Endothelial cell (in vitro differentiated cells): ENCODE results near the gene FGF12. TPM values are rescaled to one million over a fixed set of nuclear protein-coding genes. Genes with fewer than 3 reads are reported as not detected.

Source experiments
- DNase-seq: peaks from one replicate; pipeline ENCODE4 v3.0.0; 2021; ENCODE audit warnings: low spot score
- H3K27ac Mint-ChIP-seq: one replicate; pipeline ENCODE4 v1.8.0; 2021; ENCODE audit warnings: mixed read lengths, inconsistent platforms; ENCODE audit not compliant: unreplicated experiment
- H3K27me3 Mint-ChIP-seq: one replicate; pipeline ENCODE4 v1.8.0; 2021; ENCODE audit warnings: mild to moderate bottlenecking, moderate library complexity, mixed read lengths, inconsistent platforms; ENCODE audit not compliant: unreplicated experiment
- H3K36me3 Mint-ChIP-seq: one replicate; pipeline ENCODE4 v1.8.0; 2021; ENCODE audit warnings: mild to moderate bottlenecking, low read depth, mixed read lengths, inconsistent platforms; ENCODE audit not compliant: unreplicated experiment
- H3K4me1 Mint-ChIP-seq: one replicate; pipeline ENCODE4 v1.8.0; 2021; ENCODE audit warnings: mild to moderate bottlenecking, mixed read lengths, inconsistent platforms; ENCODE audit not compliant: unreplicated experiment
- H3K4me3 Mint-ChIP-seq: one replicate; pipeline ENCODE4 v1.8.0; 2021; ENCODE audit warnings: mild to moderate bottlenecking, mixed read lengths, inconsistent platforms; ENCODE audit not compliant: unreplicated experiment
- H3K9me3 Mint-ChIP-seq: one replicate; pipeline ENCODE4 v1.8.0; 2021; ENCODE audit warnings: mixed read lengths, inconsistent platforms; ENCODE audit not compliant: unreplicated experiment
- CTCF ChIP-seq: fragments of 200-600 bp; sonication (generic); IDR thresholded peaks from one replicate; pipeline ENCODE4 v1.5.0; 2021; ENCODE audit warnings: antibody characterized with exemption; ENCODE audit not compliant: unreplicated experiment
- total RNA-seq: library from RNA; stranded (reverse); fragmentation: NEBNext Ultra II Directional; extraction: Animal tissue kit (Norgen Biotek cat#: 25700); gene quantifications from one replicate; pipeline ENCODE4 v1.2.1, GENCODE V29; 2021; ENCODE audit not compliant: unreplicated experiment

FGF12 gene
- total RNA-seq, 1 donor from 2014 or later: 19.1 TPM

- no peaks in the 10 kb centered on the region for H3K4me1 Mint-ChIP-seq
- H3K27me3 Mint-ChIP-seq: no peaks in the 10 kb centered on the region
- DNase-seq: no peak
- no peak for TF ChIP-seq CTCF
- H3K9me3 Mint-ChIP-seq: no peaks in the 10 kb centered on the region
- no peaks in the 10 kb centered on the region for H3K36me3 Mint-ChIP-seq
- H3K27ac Mint-ChIP-seq: no peak overlapping the region
- no peak overlapping the region for H3K4me3 Mint-ChIP-seq
Measured at GRCh38 chr3:192710366-192710765, 17.0 kb downstream of the FGF12 start.

GRCh38 chr3:192706272-192706671 lies 21.1 kb downstream of the FGF12 start:
- TF ChIP-seq CTCF: no peak
- Mint-ChIP-seq H3K4me3 (no peak overlapping the region), H3K27me3 (no peaks in the 10 kb centered on the region), H3K9me3 (no peaks in the 10 kb centered on the region), H3K4me1 (no peaks in the 10 kb centered on the region), H3K27ac (no peak overlapping the region), H3K36me3 (no peaks in the 10 kb centered on the region)
- no peak for DNase-seq

- Mint-ChIP-seq H3K9me3 (no peaks in the 10 kb centered on the region), H3K27me3 (no peaks in the 10 kb centered on the region), H3K27ac (no peak overlapping the region), H3K4me3 (no peak overlapping the region), H3K4me1 (no peaks in the 10 kb centered on the region), H3K36me3 (no peaks in the 10 kb centered on the region)
- no peak for TF ChIP-seq CTCF
- no peak for DNase-seq
Measured at GRCh38 chr3:192700885-192701284, 26.5 kb downstream of the FGF12 start.

- peaks cover 1% of the 10 kb centered on the region for H3K27me3 Mint-ChIP-seq
Measured at GRCh38 chr3:192696943-192697587, 30.3 kb downstream of the FGF12 start.

More at GRCh38 chr3:192696943-192697587, 30.3 kb downstream of the FGF12 start:
- no peaks in the 10 kb centered on the region for H3K9me3 Mint-ChIP-seq
- no peak overlapping the region for H3K27ac Mint-ChIP-seq
- H3K4me3 Mint-ChIP-seq: no peak overlapping the region
- H3K4me1 Mint-ChIP-seq: no peaks in the 10 kb centered on the region
- H3K36me3 Mint-ChIP-seq: no peaks in the 10 kb centered on the region
- no peak for TF ChIP-seq CTCF
- DNase-seq: no peak
